Measurements from ENCODE around the gene SPOCD1.

Gene SPOCD1

DNA sequence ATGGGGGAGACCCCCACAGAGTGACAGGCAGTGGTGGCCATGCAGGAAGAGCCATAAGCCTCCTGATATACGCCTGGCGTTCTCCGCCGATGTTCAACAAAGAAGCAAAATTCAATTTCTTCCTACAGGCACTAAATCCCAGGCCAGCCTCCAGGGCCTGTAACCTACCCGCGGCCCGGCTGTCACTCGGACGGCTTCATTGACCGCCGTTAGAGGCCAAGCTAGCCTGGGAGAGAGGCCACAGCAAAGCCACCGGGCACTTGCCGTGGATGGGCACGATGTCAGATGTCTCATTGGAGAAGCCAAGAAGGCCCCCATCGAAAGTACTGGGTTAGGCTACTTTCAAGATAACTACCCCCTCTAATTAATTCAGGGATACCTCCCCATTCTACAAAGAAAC lies 61.4 kb downstream of the SPOCD1 start:
- DNase-seq = no peak

GRCh38 chr1:31753707-31754349 lies 62.0 kb downstream of the SPOCD1 start:
- DNase-seq = peak; percentile 99

- peak; percentile 80 for DNase-seq
These were observed 62.8 kb downstream of the SPOCD1 start for GRCh38 chr1:31752952-31753475.

DNA sequence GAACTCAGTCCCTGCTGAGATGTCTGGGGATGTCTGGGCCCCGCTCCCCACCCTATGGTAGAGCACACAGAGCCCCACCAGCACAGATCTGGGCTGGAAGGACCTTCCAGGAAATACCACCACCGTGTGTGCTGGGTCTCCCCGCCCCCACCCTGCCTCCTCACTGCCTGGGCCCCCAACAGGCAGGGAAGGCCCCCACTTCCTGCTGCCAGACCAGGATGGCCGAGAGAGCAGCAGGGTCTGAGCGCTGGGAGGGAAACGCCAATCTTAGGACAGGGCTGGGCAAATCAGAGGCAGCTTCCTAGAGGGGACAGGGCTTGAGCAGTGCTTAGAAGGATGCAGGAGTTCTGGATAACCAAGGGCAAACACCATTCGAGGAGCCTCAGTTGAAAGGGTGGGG lies 63.6 kb downstream of the SPOCD1 start:
- DNase-seq = no peak

DNA sequence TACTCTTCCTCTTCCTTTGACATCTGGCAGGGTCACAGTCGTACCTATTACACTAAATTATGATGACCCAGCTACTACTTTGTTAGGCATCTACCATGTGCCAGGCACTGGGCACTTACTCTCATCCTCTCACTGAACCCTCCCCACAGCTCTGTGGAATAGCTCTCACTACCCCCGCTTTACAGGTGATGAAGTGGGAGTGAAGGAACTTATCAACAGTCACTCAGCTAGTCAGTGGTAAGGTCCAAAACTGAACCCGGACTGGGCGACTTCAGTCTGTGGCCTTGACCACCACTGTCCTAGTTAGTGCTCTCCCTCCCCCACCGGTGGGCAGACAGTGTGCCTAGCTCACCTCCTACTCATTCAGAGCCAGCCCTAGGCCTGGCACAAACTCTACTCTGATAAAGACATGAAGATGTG lies 64.0 kb downstream of the SPOCD1 start:
- DNase-seq = no peak

DNA sequence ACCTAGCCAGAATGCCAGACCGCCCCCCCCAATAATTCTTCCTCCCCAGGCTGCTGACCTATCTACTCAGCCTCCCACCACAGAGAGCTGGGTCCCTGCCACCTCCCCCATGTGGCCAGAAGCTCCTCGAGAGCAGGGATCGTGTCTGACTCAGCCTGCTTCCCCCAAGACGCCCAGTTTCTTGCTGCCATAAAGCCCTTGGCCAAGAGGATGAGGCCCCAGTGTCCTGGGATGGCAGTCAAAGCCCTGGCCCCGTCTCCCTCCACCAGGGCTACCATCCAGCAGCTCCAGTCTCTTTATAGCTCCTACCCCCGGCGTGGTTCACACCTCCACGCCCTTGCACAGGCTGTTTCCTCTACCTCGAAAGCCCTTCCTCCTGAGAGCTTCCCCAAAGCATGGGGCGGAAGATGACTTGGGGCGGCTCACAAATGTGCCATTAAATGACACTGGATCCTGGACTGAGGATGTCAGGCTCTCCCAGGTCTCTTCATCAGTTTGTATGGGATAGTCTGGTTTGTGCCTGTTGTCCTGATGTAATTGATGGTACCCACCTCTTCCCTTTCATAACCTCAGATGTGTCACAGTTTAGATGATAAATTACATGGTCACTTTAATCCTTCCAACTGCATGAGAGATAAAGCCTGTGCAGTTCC lies 64.8 kb downstream of the SPOCD1 start:
- DNase-seq = no peak

- no peak for DNase-seq
These were observed 65.8 kb downstream of the SPOCD1 start for GRCh38 chr1:31749785-31750735.

- DNase-seq = no peak
These were observed 67.5 kb downstream of the SPOCD1 start for GRCh38 chr1:31748365-31748764.

- DNase-seq = no peak
These were observed 68.5 kb downstream of the SPOCD1 start for GRCh38 chr1:31747304-31747703.

DNA sequence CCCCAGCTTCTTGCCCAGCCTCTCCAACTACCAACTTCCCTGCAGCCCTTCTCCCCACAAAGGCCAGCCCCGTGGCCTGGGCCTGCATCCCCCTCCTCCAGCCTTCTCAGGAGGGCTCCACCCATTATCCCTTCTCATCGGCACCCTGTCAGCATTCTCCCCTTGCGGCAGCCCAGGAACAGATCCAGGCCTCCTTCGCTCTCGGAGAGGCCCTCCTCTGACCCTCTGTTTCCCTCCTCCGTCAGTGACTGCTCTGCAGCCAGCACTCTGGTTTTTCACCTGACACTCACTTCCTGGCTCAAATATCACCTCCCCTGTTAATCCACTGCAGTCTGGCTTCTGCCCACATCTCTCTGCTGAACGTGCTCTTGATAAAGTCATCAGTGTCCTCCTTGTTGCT lies 69.1 kb downstream of the SPOCD1 start:
- peak; percentile 50 for DNase-seq

- peak; percentile 87 for DNase-seq
These were observed 69.7 kb downstream of the SPOCD1 start for GRCh38 chr1:31745946-31746670.

GRCh38 chr1:31745096-31745945 lies 70.5 kb downstream of the SPOCD1 start:
- peak; percentile 57 for DNase-seq

DNA sequence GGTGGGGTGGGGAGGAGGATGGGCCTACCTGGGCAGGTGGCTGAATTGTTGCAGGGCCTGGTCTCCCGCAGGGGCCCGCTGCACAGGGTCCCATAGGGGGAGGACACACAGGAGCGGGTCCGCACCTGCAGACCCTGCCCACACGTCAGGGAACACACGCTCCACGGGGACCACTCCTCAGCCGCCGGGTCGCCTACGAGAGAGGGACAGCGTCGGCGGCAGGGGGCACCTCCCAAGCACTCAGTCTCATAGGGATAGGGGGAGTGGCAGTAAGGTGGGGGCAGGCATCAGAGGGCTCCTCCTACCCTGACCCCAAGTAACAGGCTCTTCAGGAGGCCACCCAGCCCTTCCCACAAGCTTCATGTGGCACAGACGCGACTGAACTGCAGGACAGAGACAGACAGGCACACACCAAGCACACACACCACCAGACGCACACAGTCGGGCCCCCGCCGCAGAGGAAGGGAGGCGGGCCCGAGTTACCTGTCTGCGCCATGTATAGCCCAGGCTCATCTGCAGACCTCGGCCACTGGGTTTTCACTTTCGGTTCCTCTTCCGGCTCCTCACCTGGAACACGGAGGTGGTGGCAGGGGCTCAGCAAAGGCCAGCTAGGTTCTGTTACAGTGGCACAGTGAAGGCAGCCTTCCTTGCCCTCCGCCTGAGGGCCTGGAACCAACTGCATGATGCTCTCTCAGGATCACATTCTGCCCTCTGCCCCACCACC lies 71.5 kb downstream of the SPOCD1 start:
- no peak for DNase-seq

DNA sequence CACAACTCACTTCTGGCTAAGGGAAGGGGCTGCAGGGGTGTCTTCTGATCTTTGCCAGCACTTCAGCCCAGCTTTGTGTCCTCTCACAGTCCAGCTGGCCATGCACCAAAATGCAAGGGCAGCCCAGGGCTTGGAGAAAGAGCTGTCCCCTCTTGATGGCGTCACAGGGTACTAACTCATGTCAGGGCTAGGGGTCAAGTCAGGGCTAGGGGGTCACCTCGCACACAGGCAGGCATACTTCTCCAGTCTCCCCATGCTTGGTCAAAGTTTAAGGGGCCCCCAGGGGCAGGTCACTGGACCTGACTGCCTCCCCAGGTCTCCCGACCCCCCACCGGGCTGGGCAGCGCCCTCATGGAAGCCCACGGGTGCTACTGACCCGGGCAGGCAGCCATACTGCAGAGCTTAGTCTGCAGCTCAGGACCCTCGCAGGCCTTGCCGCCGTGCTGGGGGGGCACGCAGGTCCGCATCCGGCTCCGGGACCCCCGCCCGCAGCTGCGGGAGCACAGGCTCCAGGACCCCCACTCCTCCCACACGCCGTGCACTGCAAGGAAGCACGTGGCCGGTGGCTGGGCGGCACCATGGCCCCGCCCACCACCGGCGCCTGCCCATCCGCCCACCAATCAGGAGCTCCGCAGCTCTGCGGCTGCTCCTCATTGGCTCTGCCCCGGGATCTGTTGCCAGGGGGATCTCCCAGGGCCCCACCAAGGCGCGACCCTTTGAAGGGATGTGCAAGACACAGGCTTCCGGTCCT lies 73.2 kb downstream of the SPOCD1 start:
- DNase-seq = no peak

Data from DMS79 treated with DMSO at 0.1 percent for 48 hours (cell line).